Sigmoid colon (tissue), 7 donors: Measurements from ENCODE around the gene RASSF6. TPM values are rescaled to one million over a fixed set of nuclear protein-coding genes. Genes with fewer than 3 reads are reported as not detected.

Source experiments
- DNase-seq: peaks from one replicate; pipeline ENCODE4 v3.0.0-alpha.2; 2019
- H3K27ac ChIP-seq, 4 donors: fragments of 200-600 bp; sonication (generic); one replicate each; pipeline ENCODE4 v1.5.1; 2016 to 2019; ENCODE audit warnings: mild to moderate bottlenecking in 1 of 4
- H3K27me3 ChIP-seq, 3 donors: fragments of 200-600 bp; sonication (generic); one replicate each; pipeline ENCODE4 v1.5.1; 2019; ENCODE audit warnings: mild to moderate bottlenecking in 1 of 3
- H3K36me3 ChIP-seq, 4 donors: fragments of 200-600 bp; sonication (generic); one replicate each; pipeline ENCODE4 v1.5.1; 2016 to 2019
- H3K4me1 ChIP-seq, 4 donors: fragments of 200-600 bp; sonication (generic); one replicate each; pipeline ENCODE4 v1.5.1; 2017 to 2019
- H3K4me3 ChIP-seq, 4 donors: fragments of 200-600 bp; sonication (generic); one replicate each; pipeline ENCODE4 v1.5.1; 2017 to 2019; ENCODE audit warnings: mild to moderate bottlenecking in 2 of 4, moderate library complexity in 1 of 4
- H3K9me3 ChIP-seq, 4 donors: fragments of 200-600 bp in 3 of 4; sonication (generic) in 3 of 4; one replicate each; pipeline versions ENCODE4 v1.5.1 to v1.6.1; 2013 to 2019
- EP300 ChIP-seq, 4 donors: sonication (generic); formaldehyde crosslinking; IDR thresholded peaks; one replicate each; pipeline ENCODE4 v1.6.1; 2017; ENCODE audit warnings: antibody characterized with exemption in 4 of 4
- POLR2A ChIP-seq, 2 donors: fragments of 450-650 bp; IDR thresholded peaks; one replicate each; pipeline ENCODE4 v1.6.1; 2016; ENCODE audit warnings: antibody characterized with exemption in 2 of 2, mild to moderate bottlenecking in 2 of 2, moderate library complexity in 2 of 2
- POLR2AphosphoS5 ChIP-seq, 4 donors: sonication (generic); formaldehyde crosslinking; IDR thresholded peaks; one replicate each; pipeline ENCODE4 v1.6.1; 2017; ENCODE audit warnings: antibody characterized with exemption in 4 of 4
- WGBS, 2 donors: extraction: QIAGEN DNeasy Blood & Tissue Kit; methylation state at CpG; one replicate each; pipeline ENCODE4 v1.1.7; 2013; 5-methylcytosine and 5-hydroxymethylcytosine counted together
- intact Hi-C: fragments of 100-400 bp; cut with DNase I; formaldehyde crosslinking; loops from one replicate; pipeline ENCODE4 v1.15.1; 2023
- polyA plus RNA-seq, 3 donors: library from polyadenylated mRNA; stranded (reverse); fragments of 200-250 nt; gene quantifications; one replicate each; pipeline ENCODE4 v1.2.3, GENCODE V29; 2013
- total RNA-seq, 4 donors: library from RNA; depleted of rRNA; stranded (reverse); fragments of >200 nt; gene quantifications; one replicate each; pipeline ENCODE4 v1.1.0, GENCODE V29; 2016
- TF ChIP-seq, protein P1 (sequence below), 4 experiments: fragments of 450-650 bp in 3 of 4; fragments of 200-600 bp in 1 of 4; IDR thresholded peaks; one replicate each; pipeline ENCODE4 v1.5.1; 2016 to 2019; ENCODE audit warnings: antibody characterized with exemption in 4 of 4, mild to moderate bottlenecking in 3 of 4, moderate library complexity in 2 of 4
- donor health status: healthy with polysubstance abuse.
- donor health status: Bipolar disorder and iron deficiency.
- donor health status: healthy.

RASSF6 gene
- total and polyA plus RNA-seq, 7 donors: under 0.01 to 30.1 (median 3.5) TPM; not detected in 1

DNA sequence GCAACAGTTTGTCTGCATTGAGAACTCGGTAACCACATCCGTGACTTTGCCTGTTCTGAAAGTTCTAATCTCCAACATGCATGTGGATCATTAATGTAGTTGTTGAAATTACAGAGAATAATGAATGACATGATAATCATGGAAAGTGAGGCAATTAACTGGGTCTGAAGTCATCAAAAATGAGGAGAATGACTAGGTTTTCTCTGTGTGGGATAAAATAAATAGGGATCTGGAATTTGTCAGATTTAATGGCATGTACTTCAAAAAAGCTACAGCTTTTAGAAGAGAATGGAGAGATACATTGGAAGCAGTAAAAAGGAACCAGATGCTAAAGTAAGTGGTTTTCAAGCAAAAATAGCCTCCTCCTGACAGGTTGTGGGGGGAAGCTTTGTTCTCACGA is 79.4 kb downstream of the RASSF6 start:
- DNase-seq: no peak
- WGBS, 2 donors: 76 to 91% methylated on average over 3 of the region's 3 CpGs
- no peak overlapping the region for H3K27ac ChIP-seq
- intact Hi-C loops: no loop called here
- H3K36me3 ChIP-seq: no peaks in the 10 kb centered on the region
- no peaks in the 10 kb centered on the region for H3K4me1 ChIP-seq
- no peak for TF ChIP-seq EP300 (IDR thresholded peaks at IDR 0.05)
- TF ChIP-seq POLR2A (IDR thresholded peaks at IDR 0.05): no peak
- TF ChIP-seq, protein P1, sequence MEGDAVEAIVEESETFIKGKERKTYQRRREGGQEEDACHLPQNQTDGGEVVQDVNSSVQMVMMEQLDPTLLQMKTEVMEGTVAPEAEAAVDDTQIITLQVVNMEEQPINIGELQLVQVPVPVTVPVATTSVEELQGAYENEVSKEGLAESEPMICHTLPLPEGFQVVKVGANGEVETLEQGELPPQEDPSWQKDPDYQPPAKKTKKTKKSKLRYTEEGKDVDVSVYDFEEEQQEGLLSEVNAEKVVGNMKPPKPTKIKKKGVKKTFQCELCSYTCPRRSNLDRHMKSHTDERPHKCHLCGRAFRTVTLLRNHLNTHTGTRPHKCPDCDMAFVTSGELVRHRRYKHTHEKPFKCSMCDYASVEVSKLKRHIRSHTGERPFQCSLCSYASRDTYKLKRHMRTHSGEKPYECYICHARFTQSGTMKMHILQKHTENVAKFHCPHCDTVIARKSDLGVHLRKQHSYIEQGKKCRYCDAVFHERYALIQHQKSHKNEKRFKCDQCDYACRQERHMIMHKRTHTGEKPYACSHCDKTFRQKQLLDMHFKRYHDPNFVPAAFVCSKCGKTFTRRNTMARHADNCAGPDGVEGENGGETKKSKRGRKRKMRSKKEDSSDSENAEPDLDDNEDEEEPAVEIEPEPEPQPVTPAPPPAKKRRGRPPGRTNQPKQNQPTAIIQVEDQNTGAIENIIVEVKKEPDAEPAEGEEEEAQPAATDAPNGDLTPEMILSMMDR (IDR thresholded peaks at IDR 0.05): no peak
- no peak for TF ChIP-seq POLR2AphosphoS5 (IDR thresholded peaks at IDR 0.05)
- no peaks in the 10 kb centered on the region for H3K9me3 ChIP-seq
- H3K4me3 ChIP-seq: no peak overlapping the region
- H3K27me3 ChIP-seq: no peaks in the 10 kb centered on the region

DNA sequence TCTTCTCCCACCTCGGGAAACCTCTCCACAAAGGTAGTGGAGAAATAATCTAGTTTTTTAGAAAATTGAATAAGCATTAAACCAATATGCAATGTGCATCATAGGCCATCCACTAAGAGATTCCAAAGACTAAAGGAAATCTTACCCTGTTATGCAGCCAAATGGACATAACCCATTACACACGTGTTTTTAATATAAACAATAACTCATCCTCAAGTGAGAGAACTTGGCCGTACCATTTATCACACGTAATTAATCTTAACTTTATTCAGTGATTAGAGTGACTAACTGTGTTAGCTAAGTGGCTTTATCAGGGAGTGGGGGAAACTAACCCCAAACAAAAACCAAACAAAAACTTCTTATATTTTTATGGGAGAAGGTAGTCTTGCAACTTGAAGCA is 80.8 kb downstream of the RASSF6 start:
- no peaks in the 10 kb centered on the region for H3K9me3 ChIP-seq
- DNase-seq: no peak
- WGBS, 2 donors: 81% methylated on average over 4 of the region's 4 CpGs
- H3K27me3 ChIP-seq: no peaks in the 10 kb centered on the region
- no peak for TF ChIP-seq EP300 (IDR thresholded peaks at IDR 0.05)
- no peak for TF ChIP-seq POLR2A (IDR thresholded peaks at IDR 0.05)
- TF ChIP-seq, protein P1 (IDR thresholded peaks at IDR 0.05): no peak
- TF ChIP-seq POLR2AphosphoS5 (IDR thresholded peaks at IDR 0.05): no peak
- H3K27ac ChIP-seq: no peak overlapping the region
- intact Hi-C loops: no loop called here
- H3K36me3 ChIP-seq: no peaks in the 10 kb centered on the region
- H3K4me3 ChIP-seq: no peak overlapping the region
- H3K4me1 ChIP-seq: no peaks in the 10 kb centered on the region

DNA sequence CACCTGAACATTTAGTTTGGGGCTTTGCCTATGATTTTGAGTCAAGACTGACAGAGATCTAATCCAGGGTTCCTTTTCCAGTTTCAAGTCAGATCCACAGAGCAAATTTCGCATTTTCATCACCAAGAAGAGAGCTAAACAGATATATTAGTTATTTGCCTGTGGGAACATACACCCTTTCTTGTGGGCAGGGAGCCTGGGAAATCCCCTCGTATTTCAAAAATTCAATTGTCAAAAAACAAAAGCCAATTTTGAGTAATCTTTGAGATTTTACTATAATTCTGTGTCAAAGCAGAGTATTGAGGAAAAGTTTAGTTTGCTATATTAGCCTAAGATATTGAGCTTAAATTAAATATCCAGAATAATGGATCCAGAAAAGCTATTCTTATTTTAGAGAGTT is 82.1 kb downstream of the RASSF6 start:
- 82 to 91% methylated on average over 2 of the region's 2 CpGs for WGBS, 2 donors
- Histone ChIP-seq H3K27me3 (no peaks in the 10 kb centered on the region), H3K4me3 (no peak overlapping the region), H3K4me1 (no peaks in the 10 kb centered on the region), H3K36me3 (no peaks in the 10 kb centered on the region), H3K9me3 (no peaks in the 10 kb centered on the region), H3K27ac (no peak overlapping the region)
- intact Hi-C loops: no loop called here
- DNase-seq: no peak
- TF ChIP-seq EP300 (IDR thresholded peaks at IDR 0.05) (no peak), POLR2A (IDR thresholded peaks at IDR 0.05) (no peak), POLR2AphosphoS5 (IDR thresholded peaks at IDR 0.05) (no peak)
- TF ChIP-seq, protein P1 (IDR thresholded peaks at IDR 0.05): no peak

DNA sequence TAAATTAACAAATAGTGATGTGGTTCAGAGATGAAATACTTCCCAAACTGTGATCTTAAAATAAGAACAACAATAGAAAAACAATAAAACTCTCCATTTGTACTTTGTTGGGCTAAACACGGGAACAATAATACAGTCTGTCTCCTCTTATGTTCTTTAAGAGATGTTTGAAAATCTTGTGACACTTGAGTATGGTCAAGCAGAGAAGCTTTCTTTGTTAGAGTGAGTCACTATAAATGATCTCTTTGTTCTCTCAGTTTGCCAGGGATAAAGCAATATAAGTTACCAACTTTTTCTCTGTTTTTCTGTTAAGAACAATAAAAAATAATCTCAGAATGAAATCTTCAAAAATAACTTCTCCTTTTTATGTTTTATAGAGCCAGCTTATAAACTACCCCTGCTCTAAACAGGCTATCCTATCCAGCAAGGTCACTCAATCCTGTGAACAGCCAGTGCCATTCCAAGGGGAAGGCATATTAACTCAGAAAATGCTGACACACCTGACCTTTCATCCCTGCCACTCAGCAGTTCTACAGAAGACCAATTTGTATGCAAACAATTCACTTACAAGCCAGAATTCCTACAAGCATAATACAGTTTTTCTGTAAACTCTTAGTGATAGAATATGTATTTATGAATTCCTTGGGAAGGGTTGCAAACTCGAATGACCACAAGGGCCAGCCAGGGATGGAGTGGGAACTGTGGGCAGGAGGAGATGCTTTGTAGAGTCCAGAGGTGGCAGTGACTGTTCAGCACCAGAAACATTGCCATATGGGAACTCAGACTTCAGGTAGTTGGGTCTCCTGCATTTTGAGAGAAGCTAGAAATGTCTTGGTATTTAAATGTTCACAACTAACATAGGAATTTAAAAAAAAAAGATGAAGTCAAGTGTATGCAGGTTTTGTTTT is 86.5 kb downstream of the RASSF6 start:
- 17 to 63% methylated on average over 2 of the region's 2 CpGs for WGBS, 2 donors
- Histone ChIP-seq H3K4me3 (no peak overlapping the region), H3K4me1 (no peaks in the 10 kb centered on the region), H3K9me3 (no peaks in the 10 kb centered on the region), H3K27ac (no peak overlapping the region), H3K36me3 (no peaks in the 10 kb centered on the region), H3K27me3 (no peaks in the 10 kb centered on the region)
- intact Hi-C loops: no loop called here
- TF ChIP-seq, protein P1 (IDR thresholded peaks at IDR 0.05): no peak
- TF ChIP-seq POLR2AphosphoS5 (IDR thresholded peaks at IDR 0.05): no peak
- no peak for TF ChIP-seq POLR2A (IDR thresholded peaks at IDR 0.05)
- TF ChIP-seq EP300 (IDR thresholded peaks at IDR 0.05): no peak
- no peak for DNase-seq
